Left ventricle myocardium inferior (tissue), 1 donor: ENCODE measurements around the gene NAT14. TPM values are rescaled to one million over a fixed set of nuclear protein-coding genes. Genes with fewer than 3 reads are reported as not detected.
A peak's percentile ranks its signal among the peaks of the same experiment; 100 is the strongest.
"Not testable (repeated sequence)": the region's sequence is repeated elsewhere in the genome, so short reads cannot be mapped to it uniquely, and the experiment has no call there.

Experiments
- DNase-seq: peaks from one replicate; pipeline ENCODE4 v3.0.0-alpha.2; 2020
- H3K27ac ChIP-seq: fragments of 200-600 bp; replicated peaks from 2 replicates; pipeline ENCODE4 v1.8.0; 2021
- H3K27me3 ChIP-seq: fragments of 200-600 bp; 2 replicates; pipeline ENCODE4 v1.8.0; 2021; ENCODE audit warnings: low read depth
- H3K36me3 ChIP-seq: fragments of 200-600 bp; 2 replicates; pipeline ENCODE4 v1.8.0; 2021
- H3K4me1 ChIP-seq: fragments of 200-600 bp; 2 replicates; pipeline ENCODE4 v1.8.0; 2021
- H3K4me3 ChIP-seq: fragments of 200-600 bp; 2 replicates; pipeline ENCODE4 v1.8.0; 2021; ENCODE audit warnings: mild to moderate bottlenecking, moderate library complexity
- H3K9me3 ChIP-seq: fragments of 200-600 bp; replicated peaks from 2 replicates; pipeline ENCODE4 v1.8.0; 2021
- CTCF ChIP-seq: fragments of 200-600 bp; IDR thresholded peaks from 2 replicates; pipeline ENCODE4 v1.8.0; 2021; ENCODE audit warnings: antibody characterized with exemption, mild to moderate bottlenecking, borderline replicate concordance
- intact Hi-C: fragments of 100-400 bp; cut with micrococcal nuclease; formaldehyde crosslinking; loops from one replicate; pipeline ENCODE4 v1.11.0; 2022
- total RNA-seq: library from RNA; stranded (reverse); fragmentation: NEBNext Ultra II Directional; extraction: Animal tissue kit (Norgen Biotek cat#: 25700); gene quantifications from one replicate; pipeline ENCODE4 v1.2.1, GENCODE V29; 2021
- donor health status: DM: no; HTN: yes; CAD: no; lungs with severe emphysema.

Gene NAT14
- total RNA-seq, 1 donor from 2014 or later = 5.2 TPM

GRCh38 chr19:55444646-55445045, 40.3 kb upstream of the NAT14 start:
- Histone ChIP-seq H3K9me3 (no peaks in the 10 kb centered on the region), H3K36me3 (no peaks in the 10 kb centered on the region), H3K27me3 (peaks cover 83% of the 10 kb centered on the region), H3K4me1 (peaks cover 11% of the 10 kb centered on the region), H3K27ac (no peak overlapping the region), H3K4me3 (no peak overlapping the region)
- TF ChIP-seq CTCF = no peak
- intact Hi-C loops = no loop called here
- no peak for DNase-seq

- intact Hi-C loops = no loop called here
- no peak for DNase-seq
- Histone ChIP-seq H3K36me3 (no peaks in the 10 kb centered on the region), H3K9me3 (no peaks in the 10 kb centered on the region), H3K27ac (no peak overlapping the region), H3K27me3 (peaks cover 74% of the 10 kb centered on the region), H3K4me3 (no peak overlapping the region), H3K4me1 (peaks cover 10% of the 10 kb centered on the region)
- TF ChIP-seq CTCF = no peak
Observed at GRCh38 chr19:55446060-55446459, 38.9 kb upstream of the NAT14 start.

- Histone ChIP-seq H3K27ac (no peak overlapping the region), H3K36me3 (no peaks in the 10 kb centered on the region), H3K27me3 (peaks cover 74% of the 10 kb centered on the region), H3K9me3 (no peaks in the 10 kb centered on the region), H3K4me3 (no peak overlapping the region), H3K4me1 (peaks cover 13% of the 10 kb centered on the region)
- TF ChIP-seq CTCF = no peak
- intact Hi-C loops = no loop called here
- no peak for DNase-seq
Observed at GRCh38 chr19:55447421-55448174, 37.4 kb upstream of the NAT14 start.

GRCh38 chr19:55448175-55448490, 36.9 kb upstream of the NAT14 start:
- H3K4me3 ChIP-seq, H3K9me3 ChIP-seq, DNase-seq, H3K36me3 ChIP-seq, intact Hi-C loops, H3K27ac ChIP-seq: not testable (repeated sequence)
- Histone ChIP-seq H3K27me3 (peaks cover 74% of the 10 kb centered on the region), H3K4me1 (peaks cover 13% of the 10 kb centered on the region)

- no peaks in the 10 kb centered on the region for H3K9me3 ChIP-seq
- peaks cover 65% of the 10 kb centered on the region for H3K27me3 ChIP-seq
- H3K4me3 ChIP-seq = no peak overlapping the region
- DNase-seq = no peak
- intact Hi-C loops = no loop called here
- no peaks in the 10 kb centered on the region for H3K36me3 ChIP-seq
- no peak for TF ChIP-seq CTCF
- H3K27ac ChIP-seq = no peak overlapping the region
- H3K4me1 ChIP-seq = peaks cover 13% of the 10 kb centered on the region
Observed at GRCh38 chr19:55449469-55449868, 35.5 kb upstream of the NAT14 start.

- no peak for DNase-seq
- H3K27me3 ChIP-seq = peaks cover 47% of the 10 kb centered on the region
- intact Hi-C loops = no loop called here
Observed at GRCh38 chr19:55451163-55451964, 33.6 kb upstream of the NAT14 start.

More at GRCh38 chr19:55451163-55451964, 33.6 kb upstream of the NAT14 start:
- H3K9me3 ChIP-seq = no peaks in the 10 kb centered on the region
- peak overlapping the region; percentile 37 for H3K4me3 ChIP-seq
- no peaks in the 10 kb centered on the region for H3K36me3 ChIP-seq
- no peak for TF ChIP-seq CTCF
- peaks cover 13% of the 10 kb centered on the region for H3K4me1 ChIP-seq
- no peak overlapping the region for H3K27ac ChIP-seq
